AG10803 (cell line): ENCODE data around the gene HEATR5A.
A peak's percentile ranks its signal among the peaks of the same experiment; 100 is the strongest.

Experiments
- DNase-seq: peaks from one replicate; pipeline ENCODE4 v3.0.0; 2010; ENCODE audit warnings: low read depth
- H3K4me3 ChIP-seq: 2 replicates; pipeline ENCODE4 v1.5.1; 2011; ENCODE audit warnings: mild to moderate bottlenecking, low read length, control low read depth
- CTCF ChIP-seq: conservative IDR thresholded peaks from 2 replicates; pipeline ENCODE4 v1.5.1; 2011; ENCODE audit warnings: mild to moderate bottlenecking, low read length, control low read depth, inconsistent platforms

The HEATR5A gene

DNA sequence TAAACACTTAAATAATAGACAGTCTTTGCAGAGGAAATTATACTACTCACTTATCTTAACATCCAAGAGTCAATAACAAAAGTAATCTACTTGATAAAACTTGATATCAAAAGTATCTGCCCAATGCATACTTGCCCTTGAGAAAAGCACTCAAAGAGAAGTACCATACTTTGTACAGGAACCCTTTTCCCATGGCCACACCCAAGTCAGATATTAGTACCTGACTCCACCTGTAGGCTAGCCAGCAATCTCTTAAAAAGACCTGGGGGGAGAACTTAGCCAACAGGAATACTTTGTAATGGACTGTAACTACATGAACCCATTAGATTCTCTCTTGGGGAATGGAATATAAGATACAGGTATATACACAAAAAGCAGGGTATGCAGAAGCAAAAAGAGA lies 113.2 kb downstream of the HEATR5A start:
- H3K4me3 ChIP-seq = no peak overlapping the region
- DNase-seq = no peak
- TF ChIP-seq CTCF = no peak

DNA sequence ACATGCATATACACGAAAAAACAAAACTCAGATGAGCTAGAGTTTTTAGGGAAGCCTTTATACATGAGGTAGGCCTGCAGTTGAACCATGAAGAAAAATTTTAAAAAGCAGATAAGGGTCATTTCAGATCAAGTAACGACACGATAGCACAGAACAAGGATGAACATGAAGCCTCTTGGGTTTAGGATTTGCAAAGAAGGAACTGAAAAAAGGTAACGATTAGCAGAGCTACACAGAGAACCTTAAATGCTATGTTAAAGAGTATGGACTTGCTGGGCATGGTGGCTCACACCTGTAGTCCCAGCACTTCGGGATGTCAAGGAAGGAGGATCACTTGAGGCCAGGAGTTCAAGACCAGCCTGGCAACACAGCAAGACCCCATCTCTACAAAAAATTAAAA lies 116.7 kb downstream of the HEATR5A start:
- DNase-seq = no peak
- TF ChIP-seq CTCF = no peak
- H3K4me3 ChIP-seq = no peak overlapping the region

GRCh38 chr14:31300883-31301282 lies 119.5 kb downstream of the HEATR5A start:
- TF ChIP-seq CTCF = no peak
- no peak for DNase-seq
- no peak overlapping the region for H3K4me3 ChIP-seq

DNA sequence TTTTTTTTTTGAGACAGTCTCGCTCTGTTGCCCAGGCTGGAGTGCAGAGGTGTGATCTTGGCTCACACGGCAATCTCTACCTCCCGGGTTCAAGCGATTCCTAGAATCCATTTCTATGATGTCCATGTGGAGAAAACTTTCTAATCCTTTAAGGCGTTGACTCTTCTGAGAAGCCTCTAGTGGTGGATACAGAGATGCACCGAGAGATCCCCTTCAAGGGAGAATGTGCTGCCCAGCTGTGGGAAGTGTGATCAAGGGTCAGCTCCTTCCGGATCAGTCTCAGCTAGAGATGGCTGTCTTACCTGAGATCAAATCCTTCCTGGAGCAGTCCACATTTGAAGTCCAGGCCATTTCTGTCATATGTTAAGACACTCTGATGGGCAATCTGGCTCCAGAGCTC lies 120.1 kb downstream of the HEATR5A start:
- DNase-seq = peak; percentile 11
- H3K4me3 ChIP-seq = no peak overlapping the region
- TF ChIP-seq CTCF = peak; percentile 29

- no peak for TF ChIP-seq CTCF
- peak; percentile 3 for DNase-seq
- no peak overlapping the region for H3K4me3 ChIP-seq
Observed at GRCh38 chr14:31297701-31298344, 122.5 kb downstream of the HEATR5A start.

GRCh38 chr14:31297112-31297511 lies 123.2 kb downstream of the HEATR5A start:
- no peak for TF ChIP-seq CTCF
- DNase-seq = no peak
- H3K4me3 ChIP-seq = no peak overlapping the region

- DNase-seq = no peak
- no peak overlapping the region for H3K4me3 ChIP-seq
- TF ChIP-seq CTCF = no peak
Observed at GRCh38 chr14:31294746-31295405, 125.5 kb downstream of the HEATR5A start.
